HEK293 (cell line): ENCODE data around the gene CREG2.

Experiments used
- CTCF ChIA-PET: fragments of 350-600 bp; formaldehyde crosslinking; extraction: SDS; loops from one replicate; lab custom pipeline; 2021; ENCODE audit warnings: antibody characterized with exemption; lab: Yijun Ruan, JAX
- POLR2A ChIA-PET: fragments of 300-600 bp; formaldehyde crosslinking; extraction: SDS; loops from one replicate; lab custom pipeline; 2020; ENCODE audit warnings: antibody characterized with exemption, inconsistent platforms; lab: Yijun Ruan, JAX
- H3K27ac ChIP-seq: fragments of 200-500 bp; sonication (Bioruptor generic); 2 replicates; pipeline ENCODE4 v1.5.1; 2014; ENCODE audit warnings: low read depth, low read length, control low read depth, inconsistent platforms; ENCODE audit errors: extremely low read depth
- H3K36me3 ChIP-seq, 2 experiments: fragments of 200-500 bp in 1 of 2; sonication (Bioruptor generic) in 1 of 2; 1 replicate in 1 of 2; 2 replicates in 1 of 2; pipeline ENCODE4 v1.5.1; 2014 to 2017; ENCODE audit warnings: inconsistent platforms in 2 of 2, low read length in 2 of 2; ENCODE audit not compliant: control insufficient read depth in 2 of 2, insufficient read depth in 1 of 2
- H3K4me1 ChIP-seq: fragments of 200-500 bp; sonication (Bioruptor generic); 2 replicates; pipeline ENCODE4 v1.5.1; 2014; ENCODE audit warnings: mild to moderate bottlenecking, low read length, inconsistent platforms; ENCODE audit not compliant: control insufficient read depth, insufficient read depth
- H3K4me3 ChIP-seq: 2 replicates; pipeline ENCODE4 v1.5.1; 2011; ENCODE audit warnings: low read depth, mild to moderate bottlenecking, control low read depth, low read length, moderate library complexity
- H3K9me3 ChIP-seq: fragments of 200-500 bp; sonication (Bioruptor generic); 2 replicates; pipeline ENCODE4 v1.5.1; 2014; ENCODE audit warnings: low read depth, low read length, inconsistent platforms; ENCODE audit not compliant: control insufficient read depth, insufficient read depth
- CTCF ChIP-seq: fragments of 450-650 bp; formaldehyde crosslinking; IDR thresholded peaks from 2 replicates; pipeline ENCODE4 v1.5.1; 2016; ENCODE audit warnings: missing biosample characterization, missing genetic modification characterization
- GFI1B ChIP-seq: fragments of 450-650 bp; formaldehyde crosslinking; IDR thresholded peaks from 2 replicates; pipeline ENCODE4 v1.5.1; 2016; ENCODE audit warnings: missing biosample characterization, missing genetic modification characterization
- TSHZ1 ChIP-seq: fragments of 450-650 bp; formaldehyde crosslinking; IDR thresholded peaks from 2 replicates; pipeline ENCODE4 v1.5.1; 2016; ENCODE audit warnings: missing biosample characterization, missing genetic modification characterization, borderline replicate concordance
- WT1 ChIP-seq: fragments of 450-650 bp; formaldehyde crosslinking; IDR thresholded peaks from 2 replicates; pipeline ENCODE4 v1.5.1; 2016; ENCODE audit warnings: missing biosample characterization, missing genetic modification characterization
- ZBTB11 ChIP-seq: fragments of 450-650 bp; formaldehyde crosslinking; conservative IDR thresholded peaks from 2 replicates; pipeline ENCODE4 v1.5.1; 2016; ENCODE audit warnings: low read depth, missing biosample characterization, missing genetic modification characterization
- ZBTB8A ChIP-seq: fragments of 450-650 bp; formaldehyde crosslinking; IDR thresholded peaks from 2 replicates; pipeline ENCODE4 v1.5.1; 2016; ENCODE audit warnings: missing biosample characterization, missing genetic modification characterization
- ZNF16 ChIP-seq: fragments of 450-650 bp; formaldehyde crosslinking; IDR thresholded peaks from 2 replicates; pipeline ENCODE4 v1.5.1; 2016; ENCODE audit warnings: low read depth, missing biosample characterization, missing genetic modification characterization
- ZNF2 ChIP-seq: fragments of 450-650 bp; formaldehyde crosslinking; IDR thresholded peaks from 2 replicates; pipeline ENCODE4 v1.5.1; 2016; ENCODE audit warnings: missing biosample characterization, missing genetic modification characterization
- ZNF211 ChIP-seq: fragments of 450-650 bp; formaldehyde crosslinking; IDR thresholded peaks from 2 replicates; pipeline ENCODE4 v1.5.1; 2016; ENCODE audit warnings: low read depth, missing biosample characterization, missing genetic modification characterization
- ZNF214 ChIP-seq: fragments of 450-650 bp; formaldehyde crosslinking; IDR thresholded peaks from 2 replicates; pipeline ENCODE4 v1.5.1; 2017; ENCODE audit warnings: missing biosample characterization, mild to moderate bottlenecking, missing genetic modification characterization, borderline replicate concordance
- ZNF654 ChIP-seq: fragments of 450-650 bp; formaldehyde crosslinking; IDR thresholded peaks from 2 replicates; pipeline ENCODE4 v1.5.1; 2016; ENCODE audit warnings: low read depth, missing biosample characterization, missing genetic modification characterization
- ZNF777 ChIP-seq: fragments of 450-650 bp; formaldehyde crosslinking; IDR thresholded peaks from 2 replicates; pipeline ENCODE4 v1.5.1; 2017; ENCODE audit warnings: missing biosample characterization, missing genetic modification characterization, borderline replicate concordance
- ZNF792 ChIP-seq: fragments of 450-650 bp; formaldehyde crosslinking; IDR thresholded peaks from 2 replicates; pipeline ENCODE4 v1.5.1; 2016; ENCODE audit warnings: missing biosample characterization, missing genetic modification characterization

Gene CREG2

GRCh38 chr2:101342625-101343008 is 44.7 kb downstream of the CREG2 start:
- no peaks in the 10 kb centered on the region for H3K36me3 ChIP-seq
- no peaks in the 10 kb centered on the region for H3K4me1 ChIP-seq
- TF ChIP-seq TSHZ1 (tag by site-specific recombination) (no peak), ZNF792 (tag by site-specific recombination) (no peak), ZNF777 (tag by site-specific recombination) (no peak), ZNF214 (tag by site-specific recombination) (no peak), ZNF16 (tag by site-specific recombination) (no peak), ZBTB8A (tag by site-specific recombination) (no peak), ZNF211 (tag by site-specific recombination) (no peak), ZBTB11 (tag by site-specific recombination) (no peak)
- H3K27ac ChIP-seq, result no peak overlapping the region
- no peak overlapping the region for H3K4me3 ChIP-seq
- no peaks in the 10 kb centered on the region for H3K9me3 ChIP-seq
- POLR2A ChIA-PET, result interaction anchor here (0.9 to 1.5 kb wide), 3 partner anchors 34 to 904 kb away, joined by 4 to 7 read pairs (median 4); partner anchors contain the start of gene RNF149
- CTCF ChIA-PET, result interaction anchor here (0.5 to 2.6 kb wide), 31 partner anchors 9 to 651 kb away, joined by 3 to 32 read pairs (median 4); partner anchors contain the start of gene CREG2

GRCh38 chr2:101341901-101342624 is 45.2 kb downstream of the CREG2 start:
- ChIA-PET CTCF (interaction anchor here (0.5 to 2.6 kb wide), 45 partner anchors 7 to 1341 kb away, joined by 3 to 32 read pairs (median 4); partner anchors contain the start of genes CREG2 and RNF149), POLR2A (interaction anchor here (0.9 to 1.5 kb wide), 3 partner anchors 33 to 905 kb away, joined by 4 to 7 read pairs (median 4); partner anchors contain the start of gene RNF149)
- Histone ChIP-seq H3K4me3 (no peak overlapping the region), H3K27ac (no peak overlapping the region), H3K4me1 (no peaks in the 10 kb centered on the region), H3K9me3 (no peaks in the 10 kb centered on the region), H3K36me3 (no peaks in the 10 kb centered on the region)
- no peak for TF ChIP-seq WT1 (tag by site-specific recombination)
- 0 out of 2 replicates have a peak, but pooled peaks have one; percentile 53 for TF ChIP-seq ZNF2
- no peak for TF ChIP-seq GFI1B (tag by site-specific recombination)
- TF ChIP-seq CTCF (tag by site-specific recombination), result peak; percentile 31; the same call in 1 of the 2 replicates
- TF ChIP-seq ZNF654 (tag by site-specific recombination), result peak; percentile 59
